Activated CD4-positive, alpha-beta T cell treated with anti-CD3 and anti-CD28 coated beads, Interleukin-2, amount 10 ng/mL, durations not matched to agents 24 days and 14 days (primary cell): ENCODE results near the gene PEX7. TPM values are rescaled to one million over a fixed set of nuclear protein-coding genes. Genes with fewer than 3 reads are reported as not detected.

Experiments used
- total RNA-seq: library from RNA; stranded (reverse); gene quantifications from 2 replicates; pipeline ENCODE4 v1.2.3, GENCODE V29; 2022

PEX7 gene
- total RNA-seq, 1 donor from 2014 or later = 4.3 TPM

Other genes starting within 250 kb of the PEX7 start
- gene MAP3K5, start 30.1 kb upstream of the PEX7 start, total RNA-seq = 8.7 and 8.8 TPM in 2 replicates
- gene SLC35D3, start 99.7 kb downstream of the PEX7 start, total RNA-seq = not detected in 2 replicates
- not detected in 2 replicates for gene IL20RA, start 222.4 kb downstream of the PEX7 start, total RNA-seq